ENCODE data around the gene ZNF730. TPM values are rescaled to one million over a fixed set of nuclear protein-coding genes. Genes with fewer than 3 reads are reported as not detected.

ZNF730 gene
- total RNA-seq, 1 donor from 2014 or later = 8.6 TPM

Other genes starting within 250 kb of the ZNF730 start
- gene ZNF728, start 113.8 kb upstream of the ZNF730 start, total RNA-seq = 0.31 TPM
- 6.7 TPM for gene ZNF724, start 133.4 kb downstream of the ZNF730 start, total RNA-seq

All from tongue (tissue), 1 donor.